Measurements from ENCODE around the gene TMEM52. TPM values are rescaled to one million over a fixed set of nuclear protein-coding genes. Genes with fewer than 3 reads are reported as not detected.

The TMEM52 gene
- total and polyA plus RNA-seq, 2 experiments from 2014 or later = 4.2 to 7.1 TPM

GRCh38 chr1:1908506-1908791 lies 10.6 kb downstream of the TMEM52 start:
- TF ChIP-seq, protein P1, sequence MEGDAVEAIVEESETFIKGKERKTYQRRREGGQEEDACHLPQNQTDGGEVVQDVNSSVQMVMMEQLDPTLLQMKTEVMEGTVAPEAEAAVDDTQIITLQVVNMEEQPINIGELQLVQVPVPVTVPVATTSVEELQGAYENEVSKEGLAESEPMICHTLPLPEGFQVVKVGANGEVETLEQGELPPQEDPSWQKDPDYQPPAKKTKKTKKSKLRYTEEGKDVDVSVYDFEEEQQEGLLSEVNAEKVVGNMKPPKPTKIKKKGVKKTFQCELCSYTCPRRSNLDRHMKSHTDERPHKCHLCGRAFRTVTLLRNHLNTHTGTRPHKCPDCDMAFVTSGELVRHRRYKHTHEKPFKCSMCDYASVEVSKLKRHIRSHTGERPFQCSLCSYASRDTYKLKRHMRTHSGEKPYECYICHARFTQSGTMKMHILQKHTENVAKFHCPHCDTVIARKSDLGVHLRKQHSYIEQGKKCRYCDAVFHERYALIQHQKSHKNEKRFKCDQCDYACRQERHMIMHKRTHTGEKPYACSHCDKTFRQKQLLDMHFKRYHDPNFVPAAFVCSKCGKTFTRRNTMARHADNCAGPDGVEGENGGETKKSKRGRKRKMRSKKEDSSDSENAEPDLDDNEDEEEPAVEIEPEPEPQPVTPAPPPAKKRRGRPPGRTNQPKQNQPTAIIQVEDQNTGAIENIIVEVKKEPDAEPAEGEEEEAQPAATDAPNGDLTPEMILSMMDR (IDR thresholded peaks at IDR 0.05; ENCODE audit: low read depth, low read length) = no peak
- Histone ChIP-seq H3K4me3 (peak overlapping the region; percentile 60), H3K27ac (peak overlapping the region; percentile 72)

DNA sequence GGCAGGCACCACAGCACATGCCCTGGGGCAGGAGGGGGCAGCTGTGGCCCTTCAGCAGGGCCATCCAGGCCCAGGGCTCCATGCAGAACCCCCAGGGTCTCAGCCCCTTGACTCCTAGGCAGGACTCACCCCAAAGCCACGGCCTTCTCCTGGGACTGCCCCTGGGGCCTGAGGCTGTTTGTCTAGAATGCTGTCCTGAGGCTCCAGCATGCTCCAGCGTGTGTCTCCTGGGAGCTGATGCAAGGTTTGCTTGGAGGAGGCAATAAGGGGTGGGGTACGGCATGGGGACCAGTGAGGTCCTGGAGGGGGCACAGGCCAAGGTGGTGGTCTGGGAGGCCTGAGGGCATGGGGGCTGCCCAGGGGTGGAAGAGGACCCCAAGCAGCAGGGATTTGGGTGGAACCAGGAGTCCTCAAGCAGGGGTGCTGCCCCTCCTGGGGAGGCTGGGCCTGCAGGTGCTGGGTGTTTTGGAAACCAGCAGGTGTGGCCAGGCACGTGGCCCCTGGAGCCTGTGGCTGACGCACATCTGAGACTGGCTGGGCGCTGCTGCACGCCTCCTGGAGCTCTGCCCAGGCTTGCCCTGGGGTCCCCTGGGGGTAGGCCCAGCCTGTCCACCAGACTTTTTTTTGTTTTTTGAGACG lies 11.9 kb downstream of the TMEM52 start:
- Histone ChIP-seq H3K27me3 (no peaks in the 10 kb centered on the region), H3K9me3 (ENCODE audit: low read depth) (no peaks in the 10 kb centered on the region), H3K4me1 (ENCODE audit: low read depth) (no peaks in the 10 kb centered on the region), H3K27ac (no peak overlapping the region), H3K4me3 (no peak overlapping the region), H3K36me3 (no peaks in the 10 kb centered on the region)
- DNase-seq (ENCODE audit: low read depth in 1 of 2, low spot score in 1 of 2) = no peak
- TF ChIP-seq, protein P1 (IDR thresholded peaks at IDR 0.05; ENCODE audit: low read depth, low read length) = no peak

More at GRCh38 chr1:1908506-1908791, 10.6 kb downstream of the TMEM52 start:
- no peaks in the 10 kb centered on the region for H3K27me3 ChIP-seq
- H3K36me3 ChIP-seq = no peaks in the 10 kb centered on the region
- no peak for DNase-seq (ENCODE audit: low read depth in 1 of 2, low spot score in 1 of 2)
- no peaks in the 10 kb centered on the region for H3K4me1 ChIP-seq (ENCODE audit: low read depth)
- no peaks in the 10 kb centered on the region for H3K9me3 ChIP-seq (ENCODE audit: low read depth)

- DNase-seq (ENCODE audit: low read depth in 1 of 2, low spot score in 1 of 2) = peak; percentile 86 to 91
- Histone ChIP-seq H3K4me3 (no peak overlapping the region), H3K27ac (no peak overlapping the region), H3K27me3 (no peaks in the 10 kb centered on the region), H3K4me1 (ENCODE audit: low read depth) (no peaks in the 10 kb centered on the region), H3K36me3 (no peaks in the 10 kb centered on the region), H3K9me3 (ENCODE audit: low read depth) (no peaks in the 10 kb centered on the region)
- TF ChIP-seq, protein P1 (IDR thresholded peaks at IDR 0.05; ENCODE audit: low read depth, low read length) = peak; percentile 98
Measured at GRCh38 chr1:1906185-1907097, 12.6 kb downstream of the TMEM52 start.

DNA sequence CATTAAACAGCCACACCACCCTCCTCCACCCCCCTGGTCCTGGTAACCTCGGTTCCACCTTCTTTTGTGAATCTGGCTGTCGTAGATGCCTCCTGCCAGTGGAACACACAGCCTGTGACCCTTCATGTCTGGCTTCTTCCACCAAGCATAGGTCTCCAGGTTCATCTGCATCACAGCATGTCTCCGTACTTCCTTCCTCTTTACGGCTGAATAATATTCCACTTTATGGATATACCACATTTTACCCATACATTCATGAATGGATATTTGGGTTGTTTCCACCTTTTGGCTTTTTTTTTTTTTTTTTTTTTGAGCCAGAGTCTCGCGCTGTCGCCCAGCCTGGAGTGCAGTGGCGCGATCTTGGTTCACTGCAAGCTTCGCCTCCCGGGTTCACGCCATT lies 15.9 kb downstream of the TMEM52 start:
- TF ChIP-seq, protein P1 (IDR thresholded peaks at IDR 0.05; ENCODE audit: low read depth, low read length) = no peak
- Histone ChIP-seq H3K36me3 (no peaks in the 10 kb centered on the region), H3K9me3 (ENCODE audit: low read depth) (no peaks in the 10 kb centered on the region), H3K4me3 (no peak overlapping the region), H3K4me1 (ENCODE audit: low read depth) (no peaks in the 10 kb centered on the region), H3K27ac (no peak overlapping the region), H3K27me3 (no peaks in the 10 kb centered on the region)
- no peak for DNase-seq (ENCODE audit: low read depth in 1 of 2, low spot score in 1 of 2)

DNA sequence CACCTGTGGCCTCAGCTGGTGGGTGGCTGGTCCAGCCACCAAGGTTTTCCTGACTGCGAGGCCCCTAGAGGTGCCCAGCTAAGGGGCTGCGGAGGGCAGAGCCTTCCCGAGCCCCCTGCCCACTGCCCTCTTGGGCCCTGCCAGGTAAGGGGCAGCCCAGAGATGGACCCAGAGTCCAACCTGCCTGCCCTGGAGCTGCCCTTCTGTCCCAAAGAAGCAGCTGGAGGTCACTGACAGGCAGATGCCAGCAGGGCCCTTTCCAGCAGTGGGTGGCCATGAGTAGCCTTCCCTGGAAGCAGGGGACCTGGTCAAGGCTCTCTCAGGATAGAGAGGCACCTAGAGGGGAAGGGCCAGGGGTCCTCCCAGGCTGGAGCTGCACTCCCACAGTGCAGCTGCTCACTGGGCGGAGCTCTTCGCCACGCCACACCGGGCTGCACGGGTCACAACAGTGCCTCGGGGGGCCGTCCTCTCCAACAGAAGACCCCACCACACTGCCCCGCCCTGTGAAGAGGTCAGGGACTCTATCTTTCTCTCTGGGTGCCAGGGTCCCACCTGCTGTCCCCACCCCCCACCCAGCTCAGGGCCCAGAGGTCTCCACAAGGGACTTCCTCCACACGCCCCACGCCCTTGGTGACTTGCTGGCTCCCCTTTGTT lies 17.3 kb downstream of the TMEM52 start:
- DNase-seq (ENCODE audit: low read depth in 1 of 2, low spot score in 1 of 2) = no peak
- TF ChIP-seq, protein P1 (IDR thresholded peaks at IDR 0.05; ENCODE audit: low read depth, low read length) = no peak
- Histone ChIP-seq H3K27ac (no peak overlapping the region), H3K4me1 (ENCODE audit: low read depth) (no peaks in the 10 kb centered on the region), H3K36me3 (no peaks in the 10 kb centered on the region), H3K4me3 (no peak overlapping the region), H3K9me3 (ENCODE audit: low read depth) (no peaks in the 10 kb centered on the region), H3K27me3 (no peaks in the 10 kb centered on the region)

Data from cardiac muscle cell (in vitro differentiated cells and primary cell).